ENCODE results near the gene APOBEC3C. TPM values are rescaled to one million over a fixed set of nuclear protein-coding genes. Genes with fewer than 3 reads are reported as not detected.
"Not testable (repeated sequence)": the region's sequence is repeated elsewhere in the genome, so short reads cannot be mapped to it uniquely, and the experiment has no call there.

Gene APOBEC3C
- total and polyA plus RNA-seq, 2 experiments from 2014 or later = 7.0 to 49.2 TPM

DNA sequence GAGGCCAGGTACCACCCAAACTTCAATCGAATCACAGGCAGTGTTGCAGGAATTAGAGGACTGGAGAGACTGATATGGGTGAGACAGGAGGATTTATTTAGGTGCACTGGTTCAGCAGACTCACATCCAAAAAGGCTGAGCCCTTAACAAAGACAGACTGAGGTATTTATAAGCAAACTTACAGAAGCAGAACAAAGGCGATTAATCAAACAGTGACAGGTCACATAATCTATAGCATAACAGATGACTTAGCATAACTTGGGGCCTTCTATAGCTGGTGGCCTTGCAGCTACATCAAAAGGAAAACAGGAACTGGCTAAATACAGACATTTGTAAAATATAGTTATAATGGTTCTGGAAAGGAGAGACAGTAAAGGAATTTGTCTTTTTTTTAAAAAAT is 29.8 kb upstream of the APOBEC3C start:
- H3K4me1 ChIP-seq (ENCODE audit: insufficient read depth) = peaks cover 11% of the 10 kb centered on the region
- peaks cover 23% of the 10 kb centered on the region for H3K27me3 Mint-ChIP-seq (ENCODE audit: insufficient read depth, low read depth, poor library complexity)
- H3K27ac ChIP-seq (ENCODE audit: low read depth) = no peak overlapping the region
- H3K27me3 ChIP-seq (ENCODE audit: insufficient read depth) = 0 out of 2 replicates have a peak, but pooled peaks cover 5% of the 10 kb centered on the region
- no peak overlapping the region for H3K4me3 Mint-ChIP-seq
- H3K36me3 Mint-ChIP-seq (ENCODE audit: low read depth) = peaks cover 36% of the 10 kb centered on the region
- no peak overlapping the region for H2AFZ ChIP-seq
- H3K79me2 ChIP-seq (replicated peaks; ENCODE audit: insufficient read depth) = no peaks in the 10 kb centered on the region
- H3F3A ChIP-seq (replicated peaks; ENCODE audit: low read depth) = 0 out of 2 replicates have a peak, but pooled peaks cover 9% of the 10 kb centered on the region
- TF ChIP-seq ETS1 (IDR thresholded peaks at IDR 0.05) = no peak
- no peak for DNase-seq (ENCODE audit: low spot score)
- peaks cover 39% of the 10 kb centered on the region for H3K9me3 Mint-ChIP-seq
- no peak overlapping the region for H3K27ac Mint-ChIP-seq
- peaks cover 20% of the 10 kb centered on the region for H3K4me1 Mint-ChIP-seq
- ATAC-seq = no peak
- no peak overlapping the region for H3K4me2 ChIP-seq
- H3K9me2 ChIP-seq (ENCODE audit: insufficient read depth) = no peaks in the 10 kb centered on the region
- peaks cover 7% of the 10 kb centered on the region; the same call in 1 of the 2 replicates for H3K36me3 ChIP-seq (ENCODE audit: insufficient read depth)
- no peak overlapping the region for H3K4me3 ChIP-seq
- H4K20me1 ChIP-seq (replicated peaks; ENCODE audit: insufficient read depth) = no peaks in the 10 kb centered on the region

- Mint-ChIP-seq H3K9me3 (peaks cover 39% of the 10 kb centered on the region), H3K36me3 (ENCODE audit: low read depth) (peaks cover 36% of the 10 kb centered on the region), H3K27me3 (ENCODE audit: insufficient read depth, low read depth, poor library complexity) (peaks cover 24% of the 10 kb centered on the region), H3K4me1 (peaks cover 20% of the 10 kb centered on the region)
- H2AFZ ChIP-seq; H3K4me2 ChIP-seq; H3K27ac ChIP-seq (ENCODE audit: low read depth); H3K27ac Mint-ChIP-seq; H4K20me1 ChIP-seq (replicated peaks; ENCODE audit: insufficient read depth); H3K4me3 ChIP-seq; H3K4me3 Mint-ChIP-seq; H3F3A ChIP-seq (replicated peaks; ENCODE audit: low read depth); H3K36me3 ChIP-seq (ENCODE audit: insufficient read depth); H3K27me3 ChIP-seq (ENCODE audit: insufficient read depth); ATAC-seq; DNase-seq (ENCODE audit: low spot score); H3K79me2 ChIP-seq (replicated peaks; ENCODE audit: insufficient read depth); H3K9me2 ChIP-seq (ENCODE audit: insufficient read depth): not testable (repeated sequence)
- H3K4me1 ChIP-seq (ENCODE audit: insufficient read depth) = peaks cover 11% of the 10 kb centered on the region
Measured at GRCh38 chr22:38984784-38985757, 29.0 kb upstream of the APOBEC3C start.

GRCh38 chr22:38986629-38987028 is 27.4 kb upstream of the APOBEC3C start:
- H3K79me2 ChIP-seq (replicated peaks; ENCODE audit: insufficient read depth) = no peaks in the 10 kb centered on the region
- no peak overlapping the region for H3K27ac ChIP-seq (ENCODE audit: low read depth)
- Mint-ChIP-seq H3K36me3 (ENCODE audit: low read depth) (peaks cover 34% of the 10 kb centered on the region), H3K4me3 (no peak overlapping the region), H3K9me3 (peaks cover 39% of the 10 kb centered on the region), H3K4me1 (peaks cover 13% of the 10 kb centered on the region), H3K27ac (no peak overlapping the region), H3K27me3 (ENCODE audit: insufficient read depth, low read depth, poor library complexity) (peaks cover 20% of the 10 kb centered on the region)
- ATAC-seq (no peak), DNase-seq (ENCODE audit: low spot score) (no peak)
- peaks cover 8% of the 10 kb centered on the region for H3K4me1 ChIP-seq (ENCODE audit: insufficient read depth)
- no peak overlapping the region for H3K4me3 ChIP-seq
- H3K36me3 ChIP-seq (ENCODE audit: insufficient read depth) = peaks cover 7% of the 10 kb centered on the region; the same call in 1 of the 2 replicates
- H2AFZ ChIP-seq = no peak overlapping the region
- no peak overlapping the region for H3K4me2 ChIP-seq
- H4K20me1 ChIP-seq (replicated peaks; ENCODE audit: insufficient read depth) = no peaks in the 10 kb centered on the region
- 0 out of 2 replicates have a peak, but pooled peaks cover 5% of the 10 kb centered on the region for H3K27me3 ChIP-seq (ENCODE audit: insufficient read depth)
- H3K9me2 ChIP-seq (ENCODE audit: insufficient read depth) = no peaks in the 10 kb centered on the region
- H3F3A ChIP-seq (replicated peaks; ENCODE audit: low read depth) = 0 out of 2 replicates have a peak, but pooled peaks cover 6% of the 10 kb centered on the region
- no peak for TF ChIP-seq POLR2AphosphoS5 (IDR thresholded peaks at IDR 0.05; ENCODE audit: low read depth)
- TF ChIP-seq NANOG (IDR thresholded peaks at IDR 0.05; ENCODE audit: borderline replicate concordance) = no peak
- TF ChIP-seq CREB1 (CRISPR knock-in tag; IDR thresholded peaks at IDR 0.05; ENCODE audit: low read depth) = no peak
- TF ChIP-seq, protein P1, sequence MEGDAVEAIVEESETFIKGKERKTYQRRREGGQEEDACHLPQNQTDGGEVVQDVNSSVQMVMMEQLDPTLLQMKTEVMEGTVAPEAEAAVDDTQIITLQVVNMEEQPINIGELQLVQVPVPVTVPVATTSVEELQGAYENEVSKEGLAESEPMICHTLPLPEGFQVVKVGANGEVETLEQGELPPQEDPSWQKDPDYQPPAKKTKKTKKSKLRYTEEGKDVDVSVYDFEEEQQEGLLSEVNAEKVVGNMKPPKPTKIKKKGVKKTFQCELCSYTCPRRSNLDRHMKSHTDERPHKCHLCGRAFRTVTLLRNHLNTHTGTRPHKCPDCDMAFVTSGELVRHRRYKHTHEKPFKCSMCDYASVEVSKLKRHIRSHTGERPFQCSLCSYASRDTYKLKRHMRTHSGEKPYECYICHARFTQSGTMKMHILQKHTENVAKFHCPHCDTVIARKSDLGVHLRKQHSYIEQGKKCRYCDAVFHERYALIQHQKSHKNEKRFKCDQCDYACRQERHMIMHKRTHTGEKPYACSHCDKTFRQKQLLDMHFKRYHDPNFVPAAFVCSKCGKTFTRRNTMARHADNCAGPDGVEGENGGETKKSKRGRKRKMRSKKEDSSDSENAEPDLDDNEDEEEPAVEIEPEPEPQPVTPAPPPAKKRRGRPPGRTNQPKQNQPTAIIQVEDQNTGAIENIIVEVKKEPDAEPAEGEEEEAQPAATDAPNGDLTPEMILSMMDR (conservative IDR thresholded peaks at IDR 0.05; ENCODE audit: low read depth in 2 of 2) = no peak
- no peak for TF ChIP-seq JUNB (IDR thresholded peaks at IDR 0.05; ENCODE audit: unreplicated experiment)
- TF ChIP-seq EZH2phosphoT487 (IDR thresholded peaks at IDR 0.05; ENCODE audit: unreplicated experiment) = no peak
- TF ChIP-seq STAT1 (IDR thresholded peaks at IDR 0.05; ENCODE audit: unreplicated experiment) = no peak

Data from GM23338 (cell line).